ENCODE results near the gene GVQW3.

The GVQW3 gene
- 0 to 9.3 (median 1.7) reads per million in 17 experiments for total RNA-seq

- DNase-seq: peak; percentile 99
Observed at GRCh38 chr11:76380977-76381719, at the start of gene GVQW3, which contains the start of gene THAP12. GVQW3 (plus strand) TSS chr11:76381323; CDS start chr11:76381829, 506 bp downstream. THAP12 (minus strand) TSS chr11:76381132; CDS start chr11:76380836, 296 bp downstream.

DNA sequence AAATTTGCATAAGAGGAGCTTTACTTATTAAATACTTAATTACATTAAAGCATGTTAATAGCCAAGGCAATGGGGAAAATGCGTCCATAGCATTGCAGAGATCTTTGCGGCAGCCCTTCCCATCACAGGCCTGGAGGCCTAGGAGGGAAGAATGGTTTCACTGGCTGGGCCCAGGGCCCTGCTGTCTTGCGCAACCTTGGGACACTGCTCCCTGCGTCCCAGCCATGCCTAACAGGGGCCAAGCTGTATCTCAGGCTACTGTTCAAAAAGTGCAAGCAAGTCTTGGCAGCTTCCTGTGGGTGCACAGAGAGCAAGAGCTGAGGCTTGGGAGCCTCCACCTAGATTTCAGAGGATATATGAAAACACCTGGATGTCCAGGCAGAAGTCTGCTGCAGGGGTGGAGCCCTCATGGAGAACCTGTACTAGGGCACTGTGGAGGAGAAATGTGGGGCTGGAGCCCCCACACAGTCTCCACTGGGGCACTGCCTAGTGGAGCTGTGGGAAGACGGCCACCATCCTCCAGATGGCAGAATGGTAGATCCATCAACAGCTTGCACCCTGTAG, 46.2 kb upstream of the GVQW3 start:
- no peak for DNase-seq

DNA sequence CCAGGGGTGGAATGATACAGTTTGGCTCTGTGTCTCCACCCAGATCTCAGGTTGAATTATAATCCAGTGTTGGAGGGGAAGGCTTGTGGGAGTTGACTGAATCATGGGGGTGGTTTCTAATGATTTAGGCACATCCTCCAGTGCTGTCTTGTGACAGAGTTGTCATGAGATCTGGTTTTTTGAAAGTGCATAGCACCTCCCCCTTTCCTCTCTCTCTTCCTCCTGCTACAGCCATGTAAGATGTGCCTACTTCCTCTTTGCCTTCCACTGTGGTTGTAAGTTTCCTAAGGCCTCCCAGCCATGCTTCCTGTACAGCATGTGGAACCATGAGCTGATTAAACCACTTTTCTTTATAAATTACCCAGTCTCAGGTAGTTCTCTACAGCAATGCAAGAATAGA, 45.3 kb upstream of the GVQW3 start:
- peak; percentile 84 to 97 (median 90) for DNase-seq

- peak; percentile 22 to 70 (median 48) for DNase-seq
Observed at GRCh38 chr11:76336597-76336996, 44.5 kb upstream of the GVQW3 start.

GRCh38 chr11:76337469-76337868, 43.7 kb upstream of the GVQW3 start:
- DNase-seq: no peak

DNA sequence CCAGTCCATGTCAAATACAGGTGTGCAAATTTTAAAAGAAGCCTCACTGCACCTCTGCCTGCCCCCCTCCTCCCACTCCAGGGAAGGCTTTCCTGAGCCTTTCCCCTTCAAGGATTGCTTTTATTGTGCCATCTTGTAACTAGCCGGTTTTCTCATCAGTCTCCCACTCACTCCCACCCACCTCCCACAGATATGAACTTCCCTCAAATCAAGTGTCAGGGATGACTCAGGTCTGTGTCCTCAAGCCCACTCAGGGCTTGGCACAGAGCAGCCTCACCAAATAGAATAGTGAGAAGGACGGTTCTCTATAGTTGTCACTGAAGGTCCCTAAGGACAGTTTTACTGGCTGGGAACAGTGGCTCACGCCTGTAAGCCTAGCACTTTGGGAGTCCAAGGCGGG, 43.2 kb upstream of the GVQW3 start:
- DNase-seq: peak; percentile 46 to 80 (median 75)

DNA sequence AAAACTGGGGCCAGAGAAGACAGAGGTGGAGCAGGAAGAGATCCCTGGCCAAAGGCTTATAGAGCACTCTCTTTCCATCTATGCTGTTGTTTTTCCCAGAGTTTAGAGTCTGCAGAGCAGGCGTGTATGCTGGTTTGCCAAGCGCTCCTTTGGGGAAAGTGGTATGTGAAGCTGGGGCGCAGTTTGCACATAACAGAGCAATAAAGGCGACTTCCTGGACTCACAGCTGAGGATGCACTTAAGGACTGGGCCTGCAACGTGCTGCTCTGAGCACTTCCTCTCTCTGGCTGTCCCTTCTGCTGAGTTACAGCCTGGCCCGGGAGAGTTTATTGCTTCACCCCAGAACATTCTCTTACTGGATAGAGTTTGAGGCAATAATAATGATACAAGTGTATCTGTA, 41.9 kb upstream of the GVQW3 start:
- peak; percentile 83 to 93 (median 91) for DNase-seq

DNA sequence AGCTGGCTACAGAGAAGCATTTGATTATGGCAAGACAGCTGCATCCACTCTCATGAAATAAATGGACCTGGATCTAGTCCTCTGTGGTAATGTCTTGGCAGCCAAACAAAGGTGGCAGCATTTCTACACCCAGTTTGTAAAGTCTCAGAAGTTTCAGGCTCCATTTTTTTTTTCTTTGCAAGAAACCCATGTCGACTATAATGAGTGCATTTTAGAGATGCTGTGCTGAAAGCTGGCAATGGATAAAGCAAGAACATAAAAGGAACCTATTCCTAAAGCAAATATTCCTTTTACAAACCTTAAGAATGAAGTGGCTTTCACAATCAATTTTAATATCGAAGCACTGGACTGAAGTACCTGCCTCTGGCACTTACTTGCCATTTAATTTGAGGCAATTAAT, 33.7 kb upstream of the GVQW3 start:
- DNase-seq: no peak

- no peak for DNase-seq
Observed at GRCh38 chr11:76348348-76348747, 32.8 kb upstream of the GVQW3 start.

DNA sequence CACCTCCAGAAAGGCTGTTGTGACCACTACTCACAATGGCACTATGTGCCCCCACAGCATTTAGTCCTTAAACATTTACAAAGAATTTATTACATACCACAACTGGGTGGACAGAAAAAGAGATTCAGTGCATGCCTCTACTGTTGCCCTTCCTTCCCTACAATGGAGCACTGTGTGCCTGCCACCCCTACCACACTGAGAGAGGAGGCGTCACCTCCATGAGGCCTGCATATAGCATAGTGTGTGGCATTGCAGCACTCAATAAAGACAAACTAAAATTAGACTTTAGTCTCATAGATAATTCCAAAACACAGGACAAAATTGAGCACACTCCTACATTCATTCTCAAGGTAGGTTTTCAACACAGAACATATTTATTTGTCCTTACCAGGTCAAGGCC, 26.0 kb upstream of the GVQW3 start:
- DNase-seq: no peak

DNA sequence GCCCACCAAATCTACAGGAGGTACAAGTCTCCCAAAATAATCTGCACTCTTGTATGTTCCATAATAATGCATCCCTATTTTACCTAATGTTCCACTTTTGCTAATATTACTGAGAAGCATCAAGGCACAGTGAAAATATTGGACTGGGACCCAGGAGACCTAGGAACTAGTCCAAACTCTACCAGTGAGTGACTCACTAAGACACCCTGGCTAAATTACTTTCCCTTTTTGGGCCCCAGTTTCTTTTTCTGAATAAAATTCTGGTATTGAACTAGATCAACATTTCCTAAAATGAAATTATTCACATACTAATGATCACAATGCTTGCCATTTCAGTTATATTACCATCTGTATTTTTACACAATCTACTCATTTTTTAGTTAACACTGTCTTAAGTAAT, 19.7 kb upstream of the GVQW3 start:
- no peak for DNase-seq

DNA sequence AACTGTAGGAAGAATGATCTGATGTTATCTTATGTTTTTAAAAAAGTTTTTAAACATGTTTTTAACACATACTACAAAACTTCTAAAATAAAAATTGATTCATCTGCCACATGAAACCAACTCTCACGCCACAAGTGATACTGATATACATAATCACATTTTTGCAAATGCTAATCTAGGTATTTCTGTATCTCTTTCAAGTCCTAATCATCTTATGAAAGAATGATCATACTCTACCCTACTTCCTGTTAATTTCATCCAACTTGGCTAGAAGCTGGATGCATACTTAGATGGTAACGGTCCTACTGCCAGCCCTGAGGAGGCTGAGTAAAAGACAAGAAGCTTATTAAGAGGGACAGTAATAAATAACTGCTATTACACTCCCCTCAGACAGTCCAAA, 19.3 kb upstream of the GVQW3 start:
- DNase-seq: no peak

GRCh38 chr11:76362716-76363115, 18.4 kb upstream of the GVQW3 start:
- DNase-seq: no peak

GRCh38 chr11:76365038-76365679, 16.0 kb upstream of the GVQW3 start:
- DNase-seq: no peak

GRCh38 chr11:76368490-76368889, 12.6 kb upstream of the GVQW3 start:
- DNase-seq: no peak

GRCh38 chr11:76369406-76369805, 11.7 kb upstream of the GVQW3 start:
- DNase-seq: no peak

GRCh38 chr11:76371170-76371569, 10.0 kb upstream of the GVQW3 start:
- peak; percentile 38 to 81 (median 68) for DNase-seq

- no peak for DNase-seq
Observed at GRCh38 chr11:76376746-76377558, 4.2 kb upstream of the GVQW3 start.

DNA sequence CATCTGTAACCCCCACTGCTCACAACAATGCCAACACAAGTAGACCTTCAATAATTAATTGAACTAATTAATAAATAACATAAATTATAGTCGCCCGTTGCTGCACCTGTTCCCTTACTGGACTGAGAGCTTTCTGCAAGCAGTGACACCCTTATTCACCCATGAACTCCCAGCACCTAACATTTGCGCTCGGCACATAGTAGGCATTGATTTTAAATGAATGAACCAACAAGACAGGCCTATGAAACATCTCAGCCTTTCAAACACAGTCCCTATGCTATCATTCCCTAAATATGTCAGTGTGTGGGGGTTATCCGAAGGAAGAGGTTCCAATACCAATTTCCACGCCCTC, 1.3 kb upstream of the GVQW3 start:
- no peak for DNase-seq

GRCh38 chr11:76380159-76380976, 755 bp upstream of the GVQW3 start:
- DNase-seq: peak; percentile 31 to 65 (median 44)

DNA sequence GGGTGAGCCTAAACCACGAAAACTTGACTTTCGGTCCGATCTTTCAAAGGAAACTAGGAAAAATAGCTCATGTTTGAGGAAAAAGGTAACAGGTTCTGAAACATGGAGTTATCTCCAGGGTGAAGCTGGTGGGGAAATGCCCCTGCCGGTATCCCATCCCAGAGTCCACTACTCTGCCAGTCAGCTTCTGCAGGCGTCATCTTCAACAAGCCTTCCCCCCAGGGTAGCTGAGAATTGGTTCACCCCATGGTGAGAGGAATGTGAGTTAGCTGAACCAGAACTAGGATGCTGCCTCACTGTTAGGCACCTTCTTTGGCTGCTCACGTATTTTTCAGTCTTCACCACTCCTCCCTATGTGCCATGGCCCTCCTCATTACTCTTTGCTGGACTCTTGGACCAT, 1.1 kb downstream of the GVQW3 start:
- no peak for DNase-seq

- no peak for DNase-seq
Observed at GRCh38 chr11:76385903-76386302, 4.8 kb downstream of the GVQW3 start.
